HG02623 (cell line): ENCODE results near the gene EPX.

Experiments used
- ATAC-seq: cut with Tn5 transposase; IDR thresholded peaks from one replicate; pipeline ENCODE4 v1.9.1; 2021; ENCODE audit warnings: moderate library complexity; ENCODE audit not compliant: unreplicated experiment

EPX gene

DNA sequence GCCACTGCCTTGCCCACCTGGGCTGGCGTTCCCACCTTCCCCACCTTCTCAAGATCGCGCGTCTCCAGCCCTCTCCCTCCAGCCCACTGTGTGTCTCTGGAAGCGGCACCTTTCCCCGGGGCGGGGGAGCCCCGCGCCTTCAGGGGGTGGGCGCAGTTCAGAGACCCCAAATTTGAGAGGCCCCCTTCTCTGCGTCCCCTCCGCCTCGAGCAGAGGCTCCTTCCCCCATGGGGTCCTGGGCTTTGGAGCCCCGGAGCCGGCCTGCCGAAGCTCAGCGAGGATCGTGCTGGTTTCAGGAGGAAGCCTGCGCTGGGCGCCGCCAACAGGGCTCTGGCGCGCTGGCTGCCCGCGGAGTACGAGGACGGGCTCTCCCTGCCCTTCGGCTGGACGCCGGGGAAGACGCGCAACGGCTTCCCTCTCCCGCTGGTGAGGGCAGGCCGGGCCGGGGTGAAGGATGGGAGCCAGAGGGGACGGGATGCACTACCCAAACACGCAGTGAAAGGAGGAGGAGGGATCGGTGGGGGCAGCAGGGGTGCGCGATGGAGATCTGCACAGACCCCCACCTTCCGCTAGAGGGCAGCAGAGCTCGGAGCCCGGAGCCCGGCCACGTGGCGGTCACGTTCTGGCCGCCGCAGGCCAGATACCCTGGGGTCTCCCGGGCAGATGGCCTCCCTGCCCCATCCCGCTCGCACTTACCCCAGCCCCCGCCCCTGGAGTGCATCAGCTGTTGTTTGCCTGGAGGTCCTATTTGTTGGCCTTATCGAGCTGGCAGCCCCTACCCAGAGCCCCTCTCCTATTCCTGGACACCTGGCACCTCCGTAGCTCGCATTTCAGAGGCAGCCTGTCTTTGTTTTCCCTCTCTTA is 57.0 kb downstream of the EPX start:
- ATAC-seq: peak; percentile 43

- no peak for ATAC-seq
Observed at GRCh38 chr17:58250344-58251011, 58.0 kb downstream of the EPX start.

GRCh38 chr17:58252141-58252540 is 59.6 kb downstream of the EPX start:
- ATAC-seq: no peak

DNA sequence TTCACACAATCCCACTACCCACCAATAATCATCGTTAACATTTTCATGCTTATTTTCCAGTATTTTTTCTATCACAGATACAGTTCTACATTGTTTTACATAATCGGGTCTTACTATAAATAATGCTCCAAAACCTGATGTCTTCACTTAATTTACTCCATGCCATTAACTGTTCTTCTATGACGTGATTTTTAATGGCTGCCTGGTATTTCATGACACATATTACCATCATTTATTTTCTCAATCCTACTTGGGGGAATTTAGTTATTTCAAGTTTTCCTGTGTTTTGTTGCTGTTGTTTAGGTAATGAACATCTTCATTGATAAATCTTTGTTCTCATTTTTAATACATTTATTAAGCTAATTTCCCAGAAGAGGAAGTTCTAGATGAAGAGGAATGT is 60.6 kb downstream of the EPX start:
- ATAC-seq: no peak
